Fibroblast of lung (primary cell): ENCODE measurements around the gene FMNL1. TPM values are rescaled to one million over a fixed set of nuclear protein-coding genes. Genes with fewer than 3 reads are reported as not detected.

Experiments
- DNase-seq, 2 donors: peaks; one replicate each; pipeline versions ENCODE4 v3.0.0 to v3.0.0-alpha.2; 2010; ENCODE audit warnings: low read depth in 2 of 2
- H2AFZ ChIP-seq: 2 replicates; pipeline ENCODE4 v1.5.1; 2012; ENCODE audit warnings: low read length, control low read depth, inconsistent platforms
- H3K27ac ChIP-seq: 2 replicates; pipeline ENCODE4 v1.5.1; 2011; ENCODE audit warnings: low read length, control low read depth; ENCODE audit not compliant: insufficient read depth
- H3K27me3 ChIP-seq: 2 replicates; pipeline ENCODE4 v1.5.1; 2011; ENCODE audit warnings: mild to moderate bottlenecking, low read length; ENCODE audit not compliant: control insufficient read depth, insufficient read depth
- H3K36me3 ChIP-seq: 2 replicates; pipeline ENCODE4 v1.5.1; 2011; ENCODE audit warnings: low read length; ENCODE audit not compliant: control insufficient read depth, insufficient read depth
- H3K4me1 ChIP-seq: 2 replicates; pipeline ENCODE4 v1.5.1; 2011; ENCODE audit warnings: low read length; ENCODE audit not compliant: control insufficient read depth, insufficient read depth; ENCODE audit errors: extremely low read depth
- H3K4me2 ChIP-seq: 2 replicates; pipeline ENCODE4 v1.5.1; 2011; ENCODE audit warnings: low read length, control low read depth; ENCODE audit not compliant: insufficient read depth; ENCODE audit errors: extremely low read depth
- H3K4me3 ChIP-seq, 4 experiments: fragments of 200-600 bp in 1 of 4; sonication (generic) in 1 of 4; replicated peaks in 1 of 4; 2 replicates each; pipeline ENCODE4 v1.5.1; 2011 to 2016; ENCODE audit warnings: low read length in 4 of 4, low read depth in 3 of 4, mild to moderate bottlenecking in 3 of 4, control low read depth in 2 of 4, inconsistent platforms in 1 of 4, mixed read lengths in 1 of 4; ENCODE audit not compliant: insufficient read depth in 1 of 4; ENCODE audit errors: control extremely low read depth in 1 of 4
- H3K79me2 ChIP-seq: 2 replicates; pipeline ENCODE4 v1.5.1; 2012; ENCODE audit warnings: mild to moderate bottlenecking, low read length, inconsistent platforms; ENCODE audit not compliant: control insufficient read depth, insufficient read depth
- H3K9ac ChIP-seq: 2 replicates; pipeline ENCODE4 v1.5.1; 2011; ENCODE audit warnings: mild to moderate bottlenecking, low read length, control low read depth; ENCODE audit not compliant: insufficient read depth
- H3K9me3 ChIP-seq: 2 replicates; pipeline ENCODE4 v1.5.1; 2012; ENCODE audit warnings: low read depth, low read length; ENCODE audit not compliant: control insufficient read depth, insufficient read depth
- H4K20me1 ChIP-seq: 2 replicates; pipeline ENCODE4 v1.5.1; 2011; ENCODE audit warnings: low read length; ENCODE audit not compliant: control insufficient read depth, insufficient read depth; ENCODE audit errors: extremely low read depth
- EZH2 ChIP-seq: IDR thresholded peaks from 2 replicates; pipeline ENCODE4 v1.5.1; 2012; ENCODE audit warnings: low read length, control low read depth, mild to moderate bottlenecking; ENCODE audit errors: missing control alignments
- polyA plus RNA-seq, 2 donors: library from polyadenylated mRNA; depleted of rRNA in 1 of 2; stranded (reverse) in 1 of 2; unstranded in 1 of 2; fragments of >200 nt; gene quantifications; 2 replicates each; pipeline ENCODE4 v1.2.1, GENCODE V29; 2011 to 2012; ENCODE audit warnings: missing spikeins in 1 of 2
- total RNA-seq: library from RNA; depleted of rRNA; stranded (reverse); fragments of >200 nt; gene quantifications from 2 replicates; pipeline ENCODE4 v1.2.1, GENCODE V29; 2014
- TF ChIP-seq, protein P1 (sequence below), 2 donors: IDR thresholded peaks in 1 of 2; conservative IDR thresholded peaks in 1 of 2; 1 replicate in 1 of 2; 2 replicates in 1 of 2; pipeline ENCODE4 v1.5.1; 2011 to 2012; ENCODE audit warnings: low read length in 2 of 2, control low read depth in 1 of 2, inconsistent platforms in 1 of 2, low read depth in 1 of 2, mild to moderate bottlenecking in 1 of 2

FMNL1 gene
- total and polyA plus RNA-seq, 2 donors (not counting 1 experiment from before 2014, with no cell fraction given): 1.1 to 2.8 TPM

- TF ChIP-seq, protein P1, sequence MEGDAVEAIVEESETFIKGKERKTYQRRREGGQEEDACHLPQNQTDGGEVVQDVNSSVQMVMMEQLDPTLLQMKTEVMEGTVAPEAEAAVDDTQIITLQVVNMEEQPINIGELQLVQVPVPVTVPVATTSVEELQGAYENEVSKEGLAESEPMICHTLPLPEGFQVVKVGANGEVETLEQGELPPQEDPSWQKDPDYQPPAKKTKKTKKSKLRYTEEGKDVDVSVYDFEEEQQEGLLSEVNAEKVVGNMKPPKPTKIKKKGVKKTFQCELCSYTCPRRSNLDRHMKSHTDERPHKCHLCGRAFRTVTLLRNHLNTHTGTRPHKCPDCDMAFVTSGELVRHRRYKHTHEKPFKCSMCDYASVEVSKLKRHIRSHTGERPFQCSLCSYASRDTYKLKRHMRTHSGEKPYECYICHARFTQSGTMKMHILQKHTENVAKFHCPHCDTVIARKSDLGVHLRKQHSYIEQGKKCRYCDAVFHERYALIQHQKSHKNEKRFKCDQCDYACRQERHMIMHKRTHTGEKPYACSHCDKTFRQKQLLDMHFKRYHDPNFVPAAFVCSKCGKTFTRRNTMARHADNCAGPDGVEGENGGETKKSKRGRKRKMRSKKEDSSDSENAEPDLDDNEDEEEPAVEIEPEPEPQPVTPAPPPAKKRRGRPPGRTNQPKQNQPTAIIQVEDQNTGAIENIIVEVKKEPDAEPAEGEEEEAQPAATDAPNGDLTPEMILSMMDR (conservative IDR thresholded peaks at IDR 0.05 in 1 of 2, IDR thresholded peaks at IDR 0.05 in 1 of 2; ENCODE audit: low read depth in 1 of 2, low read length in 2 of 2): no peak
- no peak for TF ChIP-seq EZH2
- Histone ChIP-seq H3K4me3 (no peak overlapping the region), H3K79me2 (no peaks in the 10 kb centered on the region), H3K27me3 (peaks cover 8% of the 10 kb centered on the region), H3K9me3 (no peaks in the 10 kb centered on the region), H3K36me3 (no peaks in the 10 kb centered on the region), H3K4me2 (no peak overlapping the region), H2AFZ (no peak overlapping the region), H3K4me1 (peaks cover 10% of the 10 kb centered on the region), H4K20me1 (no peaks in the 10 kb centered on the region), H3K27ac (no peak overlapping the region), H3K9ac (no peak overlapping the region)
- DNase-seq: no peak
Measured at GRCh38 chr17:45233423-45233924, 11.8 kb downstream of the FMNL1 start.

GRCh38 chr17:45234641-45235415, 13.1 kb downstream of the FMNL1 start:
- DNase-seq: no peak
- Histone ChIP-seq H3K27ac (no peak overlapping the region), H3K9me3 (no peaks in the 10 kb centered on the region), H3K27me3 (peaks cover 13% of the 10 kb centered on the region), H3K79me2 (no peaks in the 10 kb centered on the region), H3K4me3 (no peak overlapping the region), H3K4me1 (peaks cover 4% of the 10 kb centered on the region), H3K4me2 (no peak overlapping the region), H2AFZ (no peak overlapping the region), H3K9ac (no peak overlapping the region), H3K36me3 (no peaks in the 10 kb centered on the region), H4K20me1 (no peaks in the 10 kb centered on the region)
- TF ChIP-seq, protein P1 (conservative IDR thresholded peaks at IDR 0.05 in 1 of 2, IDR thresholded peaks at IDR 0.05 in 1 of 2; ENCODE audit: low read depth in 1 of 2, low read length in 2 of 2): peak in 1 of 2 donors; percentile 22
- no peak for TF ChIP-seq EZH2

- TF ChIP-seq EZH2: no peak
- TF ChIP-seq, protein P1 (conservative IDR thresholded peaks at IDR 0.05 in 1 of 2, IDR thresholded peaks at IDR 0.05 in 1 of 2; ENCODE audit: low read depth in 1 of 2, low read length in 2 of 2): peak; percentile 80 to 88
- Histone ChIP-seq H3K9me3 (no peaks in the 10 kb centered on the region), H3K36me3 (no peaks in the 10 kb centered on the region), H3K79me2 (no peaks in the 10 kb centered on the region), H3K4me1 (peaks cover 2% of the 10 kb centered on the region), H3K9ac (no peak overlapping the region), H3K27ac (no peak overlapping the region), H2AFZ (no peak overlapping the region), H3K27me3 (peaks cover 17% of the 10 kb centered on the region), H4K20me1 (no peaks in the 10 kb centered on the region), H3K4me3 (no peak overlapping the region), H3K4me2 (no peak overlapping the region)
- DNase-seq: peak; percentile 59 to 83
Measured at GRCh38 chr17:45235416-45236281, 14.0 kb downstream of the FMNL1 start.
